ENCODE measurements around the gene IRS1.

- TF ChIP-seq POLR2A (IDR thresholded peaks at IDR 0.05; ENCODE audit: low read length), result no peak
- no peak for TF ChIP-seq CTCF (IDR thresholded peaks at IDR 0.05)
- no peak for TF ChIP-seq EHMT2 (IDR thresholded peaks at IDR 0.05; ENCODE audit: low read depth)
- no peak for TF ChIP-seq MAFK (IDR thresholded peaks at IDR 0.05; ENCODE audit: partially characterized antibody)
- TF ChIP-seq CHD2 (IDR thresholded peaks at IDR 0.05; ENCODE audit: low read length, partially characterized antibody), result no peak
- TF ChIP-seq REST (IDR thresholded peaks at IDR 0.05), result no peak
- TF ChIP-seq KDM1A (IDR thresholded peaks at IDR 0.05; ENCODE audit: low read depth), result no peak
- no peak for TF ChIP-seq RNF2 (IDR thresholded peaks at IDR 0.05; ENCODE audit: borderline replicate concordance, low read depth)
- no peak for TF ChIP-seq JUN (IDR thresholded peaks at IDR 0.05)
- TF ChIP-seq ESRRA (IDR thresholded peaks at IDR 0.05; ENCODE audit: borderline replicate concordance, low read length), result no peak
Observed at GRCh38 chr2:226839951-226840350, 40.3 kb upstream of the IRS1 start.
